GM12875 (cell line): ENCODE data around the gene DTX1.

Experiments used
- H3K4me3 ChIP-seq: one replicate; pipeline ENCODE4 v1.5.1; 2011; ENCODE audit warnings: low read depth, low read length, control low read depth
- TF ChIP-seq, protein P1 (sequence below): IDR thresholded peaks from 2 replicates; pipeline ENCODE4 v1.5.1; 2011; ENCODE audit warnings: low read depth, mild to moderate bottlenecking, control low read depth, inconsistent platforms, low read length, moderate library complexity, borderline replicate concordance; ENCODE audit not compliant: insufficient read depth

Gene DTX1

DNA sequence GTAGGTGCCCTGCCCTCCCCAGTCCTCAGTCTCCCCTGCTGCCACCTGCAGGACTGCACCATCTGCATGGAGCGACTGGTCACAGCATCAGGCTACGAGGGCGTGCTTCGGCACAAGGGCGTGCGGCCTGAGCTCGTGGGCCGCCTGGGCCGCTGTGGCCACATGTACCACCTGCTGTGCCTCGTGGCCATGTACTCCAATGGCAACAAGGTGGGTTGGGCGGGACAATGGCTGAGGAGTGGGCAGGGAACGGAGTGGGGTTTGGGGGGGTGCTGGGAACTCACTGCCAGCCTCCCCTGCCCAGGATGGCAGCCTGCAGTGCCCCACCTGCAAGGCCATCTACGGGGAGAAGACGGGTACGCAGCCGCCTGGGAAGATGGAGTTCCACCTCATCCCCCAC, 38.2 kb downstream of the DTX1 start:
- H3K4me3 ChIP-seq: no peak overlapping the region
- TF ChIP-seq, protein P1, sequence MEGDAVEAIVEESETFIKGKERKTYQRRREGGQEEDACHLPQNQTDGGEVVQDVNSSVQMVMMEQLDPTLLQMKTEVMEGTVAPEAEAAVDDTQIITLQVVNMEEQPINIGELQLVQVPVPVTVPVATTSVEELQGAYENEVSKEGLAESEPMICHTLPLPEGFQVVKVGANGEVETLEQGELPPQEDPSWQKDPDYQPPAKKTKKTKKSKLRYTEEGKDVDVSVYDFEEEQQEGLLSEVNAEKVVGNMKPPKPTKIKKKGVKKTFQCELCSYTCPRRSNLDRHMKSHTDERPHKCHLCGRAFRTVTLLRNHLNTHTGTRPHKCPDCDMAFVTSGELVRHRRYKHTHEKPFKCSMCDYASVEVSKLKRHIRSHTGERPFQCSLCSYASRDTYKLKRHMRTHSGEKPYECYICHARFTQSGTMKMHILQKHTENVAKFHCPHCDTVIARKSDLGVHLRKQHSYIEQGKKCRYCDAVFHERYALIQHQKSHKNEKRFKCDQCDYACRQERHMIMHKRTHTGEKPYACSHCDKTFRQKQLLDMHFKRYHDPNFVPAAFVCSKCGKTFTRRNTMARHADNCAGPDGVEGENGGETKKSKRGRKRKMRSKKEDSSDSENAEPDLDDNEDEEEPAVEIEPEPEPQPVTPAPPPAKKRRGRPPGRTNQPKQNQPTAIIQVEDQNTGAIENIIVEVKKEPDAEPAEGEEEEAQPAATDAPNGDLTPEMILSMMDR: no peak

DNA sequence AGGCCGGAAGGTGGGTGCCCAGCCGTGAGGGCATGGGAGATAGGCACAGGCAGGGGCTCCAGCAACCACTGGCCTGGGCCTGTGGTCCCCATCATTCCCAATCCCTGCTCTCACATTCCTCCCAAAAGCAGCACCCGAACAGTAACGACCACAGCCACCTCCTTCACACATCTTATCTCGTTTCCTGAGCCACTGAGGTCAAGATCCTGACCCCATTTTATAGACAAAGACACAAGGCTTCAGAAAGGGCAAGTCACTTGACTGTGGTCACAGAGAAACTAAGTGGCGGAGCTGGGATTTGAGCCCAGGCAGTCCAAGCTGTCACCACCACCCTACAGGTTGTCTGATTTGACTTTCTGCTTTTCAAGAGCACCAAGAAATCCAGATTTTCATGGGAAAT, 38.9 kb downstream of the DTX1 start:
- TF ChIP-seq, protein P1: no peak
- no peak overlapping the region for H3K4me3 ChIP-seq

DNA sequence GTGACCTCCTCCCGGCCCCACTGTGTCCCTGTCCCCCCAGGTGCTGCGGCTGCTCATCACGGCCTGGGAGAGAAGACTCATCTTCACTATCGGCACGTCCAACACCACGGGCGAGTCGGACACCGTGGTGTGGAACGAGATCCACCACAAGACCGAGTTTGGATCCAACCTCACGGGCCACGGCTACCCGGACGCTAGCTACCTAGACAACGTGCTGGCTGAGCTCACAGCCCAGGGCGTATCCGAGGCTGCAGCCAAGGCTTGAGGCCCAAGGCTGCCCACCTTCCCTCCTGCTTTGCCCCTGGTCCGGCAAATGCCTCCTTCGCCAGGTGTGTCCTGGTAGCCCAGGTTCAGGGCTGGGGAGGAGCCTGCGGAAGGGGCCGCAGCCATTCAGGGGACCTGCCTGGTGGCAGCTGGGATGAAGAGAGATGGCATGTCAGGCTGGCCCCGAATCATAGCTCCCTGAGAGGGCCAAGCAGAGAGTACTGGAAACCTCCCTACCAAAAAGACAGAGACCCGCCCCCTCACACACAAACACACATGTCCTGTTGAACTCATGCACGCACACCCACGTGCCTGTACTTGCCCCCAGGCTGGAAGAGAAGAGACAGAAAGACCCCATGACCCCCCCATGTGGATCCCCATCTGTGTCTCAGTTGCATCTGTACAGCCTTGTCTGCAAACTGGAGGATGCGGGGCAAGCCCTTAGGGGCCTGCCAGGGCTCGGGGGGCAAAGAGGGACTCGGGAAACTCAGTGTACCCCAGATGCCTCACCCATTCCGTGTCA, 40.3 kb downstream of the DTX1 start:
- H3K4me3 ChIP-seq: no peak overlapping the region
- TF ChIP-seq, protein P1: no peak

- no peak overlapping the region for H3K4me3 ChIP-seq
- TF ChIP-seq, protein P1: no peak
These were observed 41.3 kb downstream of the DTX1 start for GRCh38 chr12:113097716-113098440.

- TF ChIP-seq, protein P1: peak; percentile 99
- H3K4me3 ChIP-seq: no peak overlapping the region
These were observed 42.0 kb downstream of the DTX1 start for GRCh38 chr12:113098441-113099028.

DNA sequence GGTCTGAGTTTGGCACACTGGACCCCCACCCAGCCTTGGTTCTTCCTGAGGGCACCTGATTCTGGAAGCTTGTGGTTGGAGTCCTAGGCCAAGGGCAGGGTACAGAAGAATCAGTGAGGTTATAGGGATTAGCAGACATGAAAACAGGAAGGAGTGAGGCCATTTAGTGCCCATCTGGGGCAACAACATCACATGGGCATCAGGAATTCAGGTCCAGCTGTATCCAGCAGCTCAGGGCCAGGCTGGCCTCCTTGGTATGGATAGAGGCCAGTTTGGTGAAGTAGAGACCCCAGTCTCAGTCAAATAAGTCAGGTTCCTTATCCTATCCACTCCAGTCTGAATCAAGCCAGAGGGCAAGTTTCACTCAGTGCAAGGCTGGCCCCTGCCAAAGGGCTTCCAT, 42.8 kb downstream of the DTX1 start:
- no peak overlapping the region for H3K4me3 ChIP-seq
- TF ChIP-seq, protein P1: no peak
